Gastroesophageal sphincter (tissue), 4 donors: ENCODE results near the gene FIGN. TPM values are rescaled to one million over a fixed set of nuclear protein-coding genes. Genes with fewer than 3 reads are reported as not detected.

Experiments
- ATAC-seq: fragments of 150-250 bp; one replicate; pipeline ENCODE4 v1.9.1; 2016; ENCODE audit warnings: mild to moderate bottlenecking, moderate library complexity
- H3K27ac ChIP-seq, 4 donors: fragments of 200-600 bp; sonication (generic) in 3 of 4; 1 replicate in 3 of 4; 2 replicates in 1 of 4; pipeline ENCODE4 v1.5.1; 2016 to 2019
- H3K27me3 ChIP-seq: fragments of 200-600 bp; sonication (generic); one replicate; pipeline ENCODE4 v1.5.1; 2019
- H3K36me3 ChIP-seq, 2 donors: fragments of 200-600 bp; sonication (generic); one replicate each; pipeline ENCODE4 v1.5.1; 2019; ENCODE audit warnings: control low read depth in 1 of 2
- H3K4me1 ChIP-seq, 3 donors: fragments of 200-600 bp; sonication (generic); 1 replicate in 2 of 3; 2 replicates in 1 of 3; pipeline ENCODE4 v1.5.1; 2016 to 2019; ENCODE audit warnings: control low read depth in 2 of 3
- H3K4me3 ChIP-seq, 2 donors: fragments of 200-600 bp; sonication (generic); one replicate each; pipeline ENCODE4 v1.5.1; 2019; ENCODE audit warnings: mild to moderate bottlenecking in 1 of 2, moderate library complexity in 1 of 2
- H3K9me3 ChIP-seq, 3 donors: fragments of 200-600 bp; sonication (generic); one replicate each; pipeline ENCODE4 v1.5.1; 2017 to 2019; ENCODE audit warnings: control low read depth in 2 of 3
- EP300 ChIP-seq: sonication (generic); formaldehyde crosslinking; IDR thresholded peaks from one replicate; pipeline ENCODE4 v1.6.1; 2017; ENCODE audit warnings: antibody characterized with exemption, mild to moderate bottlenecking
- POLR2A ChIP-seq, 2 donors: fragments of 450-650 bp; IDR thresholded peaks; one replicate each; pipeline ENCODE4 v1.6.1; 2017; ENCODE audit warnings: antibody characterized with exemption in 2 of 2, mild to moderate bottlenecking in 2 of 2, moderate library complexity in 1 of 2
- POLR2AphosphoS5 ChIP-seq: sonication (generic); formaldehyde crosslinking; IDR thresholded peaks from one replicate; pipeline ENCODE4 v1.6.1; 2017; ENCODE audit warnings: antibody characterized with exemption
- WGBS, 2 donors: methylation state at CpG; one replicate each; pipeline ENCODE4 v1.1.5; 2018; ENCODE audit warnings: low coverage in 1 of 2; 5-methylcytosine and 5-hydroxymethylcytosine counted together
- total RNA-seq, 4 donors: library from RNA; depleted of rRNA; stranded (reverse); fragments of >200 nt; gene quantifications; one replicate each; pipeline ENCODE4 v1.1.0, GENCODE V29; 2016
- TF ChIP-seq, protein P1 (sequence below), 4 experiments: fragments of 200-600 bp in 2 of 4; fragments of 450-650 bp in 2 of 4; sonication (generic) in 1 of 4; IDR thresholded peaks; one replicate each; pipeline ENCODE4 v1.5.1; 2017 to 2019; ENCODE audit warnings: antibody characterized with exemption in 4 of 4, mild to moderate bottlenecking in 2 of 4, moderate library complexity in 2 of 4

The FIGN gene
- total RNA-seq, 4 donors from 2014 or later = 5.0 to 17.5 (median 10.2) TPM

GRCh38 chr2:163605779-163606178 lies 130.0 kb downstream of the FIGN start:
- TF ChIP-seq, protein P1, sequence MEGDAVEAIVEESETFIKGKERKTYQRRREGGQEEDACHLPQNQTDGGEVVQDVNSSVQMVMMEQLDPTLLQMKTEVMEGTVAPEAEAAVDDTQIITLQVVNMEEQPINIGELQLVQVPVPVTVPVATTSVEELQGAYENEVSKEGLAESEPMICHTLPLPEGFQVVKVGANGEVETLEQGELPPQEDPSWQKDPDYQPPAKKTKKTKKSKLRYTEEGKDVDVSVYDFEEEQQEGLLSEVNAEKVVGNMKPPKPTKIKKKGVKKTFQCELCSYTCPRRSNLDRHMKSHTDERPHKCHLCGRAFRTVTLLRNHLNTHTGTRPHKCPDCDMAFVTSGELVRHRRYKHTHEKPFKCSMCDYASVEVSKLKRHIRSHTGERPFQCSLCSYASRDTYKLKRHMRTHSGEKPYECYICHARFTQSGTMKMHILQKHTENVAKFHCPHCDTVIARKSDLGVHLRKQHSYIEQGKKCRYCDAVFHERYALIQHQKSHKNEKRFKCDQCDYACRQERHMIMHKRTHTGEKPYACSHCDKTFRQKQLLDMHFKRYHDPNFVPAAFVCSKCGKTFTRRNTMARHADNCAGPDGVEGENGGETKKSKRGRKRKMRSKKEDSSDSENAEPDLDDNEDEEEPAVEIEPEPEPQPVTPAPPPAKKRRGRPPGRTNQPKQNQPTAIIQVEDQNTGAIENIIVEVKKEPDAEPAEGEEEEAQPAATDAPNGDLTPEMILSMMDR (IDR thresholded peaks at IDR 0.05) = no peak
- TF ChIP-seq POLR2A (IDR thresholded peaks at IDR 0.05) (no peak), EP300 (no peak), POLR2AphosphoS5 (no peak)
- peaks cover 0 to 2% (median 0%) of the 10 kb centered on the region in 3 donors for H3K4me1 ChIP-seq
- no peak overlapping the region for H3K4me3 ChIP-seq
- WGBS, 2 donors = 57 to 75% methylated on average over 2 of the region's 2 CpGs
- H3K36me3 ChIP-seq = peaks cover 0 to 15% of the 10 kb centered on the region in 2 donors
- no peaks in the 10 kb centered on the region for H3K27me3 ChIP-seq
- ATAC-seq = no peak
- no peaks in the 10 kb centered on the region for H3K9me3 ChIP-seq
- no peak overlapping the region for H3K27ac ChIP-seq

DNA sequence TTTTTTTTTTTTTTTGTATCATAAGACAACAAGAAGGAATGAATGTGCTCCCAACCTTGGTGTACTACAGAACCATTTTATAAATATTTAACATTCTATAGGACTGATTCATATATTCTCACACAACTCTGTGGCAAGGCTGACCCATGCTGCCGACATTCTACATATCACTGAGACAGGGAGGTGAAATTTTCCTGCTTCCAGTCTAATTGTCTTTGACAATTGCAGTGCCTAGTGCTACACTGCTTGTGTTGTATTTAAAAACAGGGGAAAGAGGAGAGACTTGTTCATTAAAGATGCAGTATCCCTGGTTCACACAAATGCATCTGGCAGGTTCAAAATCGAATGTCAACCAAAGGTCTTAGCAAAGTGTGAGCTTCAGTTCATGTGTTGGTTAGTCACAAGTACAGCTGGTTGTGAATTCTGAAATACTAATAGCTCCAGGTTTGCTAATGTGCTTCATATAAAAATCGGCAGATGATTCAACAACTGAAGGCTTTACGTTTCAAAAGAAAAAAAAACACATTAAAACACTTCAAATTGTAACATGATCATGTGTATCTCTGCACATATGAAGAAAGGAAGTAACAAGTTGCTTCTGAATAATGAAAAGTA lies 130.8 kb downstream of the FIGN start:
- Histone ChIP-seq H3K9me3 (no peaks in the 10 kb centered on the region), H3K4me3 (no peak overlapping the region), H3K4me1 (peaks cover 0 to 9% (median 0%) of the 10 kb centered on the region in 3 donors), H3K27me3 (no peaks in the 10 kb centered on the region), H3K36me3 (peaks cover 0 to 9% of the 10 kb centered on the region in 2 donors), H3K27ac (no peak overlapping the region)
- TF ChIP-seq, protein P1 (IDR thresholded peaks at IDR 0.05) = no peak
- TF ChIP-seq POLR2A (IDR thresholded peaks at IDR 0.05) (no peak), EP300 (no peak), POLR2AphosphoS5 (no peak)
- no peak for ATAC-seq
- 73 to 80% methylated on average over 4 of the region's 4 CpGs for WGBS, 2 donors

DNA sequence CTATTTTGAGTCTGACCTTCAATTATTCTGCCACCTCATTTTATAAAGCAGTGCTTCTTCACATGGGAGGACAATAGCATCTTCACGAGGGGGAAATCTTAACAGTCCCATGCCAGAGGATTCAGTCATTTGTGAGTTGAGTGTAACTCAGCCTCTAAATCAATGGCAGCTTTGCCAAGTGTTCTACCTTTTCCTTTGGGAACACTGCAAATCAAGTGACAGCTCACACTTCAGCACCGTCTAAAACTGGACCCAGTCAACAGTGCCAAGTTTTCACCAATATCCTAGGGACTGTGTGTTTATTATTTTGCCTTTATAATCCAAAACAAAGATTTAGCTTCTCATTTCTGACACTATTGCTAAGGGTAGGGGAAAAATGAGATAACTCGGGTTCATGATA lies 133.6 kb downstream of the FIGN start:
- Histone ChIP-seq H3K27me3 (no peaks in the 10 kb centered on the region), H3K4me3 (no peak overlapping the region), H3K36me3 (no peaks in the 10 kb centered on the region), H3K4me1 (peaks cover 0 to 9% (median 0%) of the 10 kb centered on the region in 3 donors), H3K27ac (no peak overlapping the region), H3K9me3 (no peaks in the 10 kb centered on the region)
- 31 to 67% methylated on average over 3 of the region's 3 CpGs for WGBS, 2 donors
- ATAC-seq = no peak
- TF ChIP-seq POLR2A (IDR thresholded peaks at IDR 0.05) (no peak), POLR2AphosphoS5 (no peak), EP300 (no peak)
- TF ChIP-seq, protein P1 (IDR thresholded peaks at IDR 0.05) = no peak

DNA sequence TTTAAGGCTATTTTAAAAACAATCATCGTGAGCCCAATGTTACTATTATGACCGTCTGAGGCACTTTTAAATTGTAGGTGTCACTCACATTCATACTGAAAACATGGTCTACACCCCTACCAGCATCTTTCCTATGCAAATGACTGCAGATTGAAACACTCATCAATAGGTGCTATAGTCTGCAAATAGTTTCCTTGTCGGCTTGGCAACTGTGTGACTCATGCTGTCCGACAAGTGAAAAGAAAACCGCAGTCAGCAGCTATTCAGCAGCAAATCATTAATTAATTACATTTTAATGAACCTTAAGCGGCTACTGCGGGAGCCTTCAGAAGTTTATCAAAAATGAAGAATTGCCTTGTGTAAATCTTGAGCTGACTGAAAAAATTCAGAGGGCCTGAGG lies 134.4 kb downstream of the FIGN start:
- 70 to 87% methylated on average over 7 of the region's 7 CpGs for WGBS, 2 donors
- Histone ChIP-seq H3K4me3 (no peak overlapping the region), H3K36me3 (no peaks in the 10 kb centered on the region), H3K27ac (no peak overlapping the region), H3K27me3 (no peaks in the 10 kb centered on the region), H3K4me1 (peaks cover 0 to 9% (median 0%) of the 10 kb centered on the region in 3 donors), H3K9me3 (no peaks in the 10 kb centered on the region)
- no peak for ATAC-seq
- no peak for TF ChIP-seq POLR2A (IDR thresholded peaks at IDR 0.05)
- no peak for TF ChIP-seq EP300
- TF ChIP-seq, protein P1 (IDR thresholded peaks at IDR 0.05) = no peak
- TF ChIP-seq POLR2AphosphoS5 = no peak

DNA sequence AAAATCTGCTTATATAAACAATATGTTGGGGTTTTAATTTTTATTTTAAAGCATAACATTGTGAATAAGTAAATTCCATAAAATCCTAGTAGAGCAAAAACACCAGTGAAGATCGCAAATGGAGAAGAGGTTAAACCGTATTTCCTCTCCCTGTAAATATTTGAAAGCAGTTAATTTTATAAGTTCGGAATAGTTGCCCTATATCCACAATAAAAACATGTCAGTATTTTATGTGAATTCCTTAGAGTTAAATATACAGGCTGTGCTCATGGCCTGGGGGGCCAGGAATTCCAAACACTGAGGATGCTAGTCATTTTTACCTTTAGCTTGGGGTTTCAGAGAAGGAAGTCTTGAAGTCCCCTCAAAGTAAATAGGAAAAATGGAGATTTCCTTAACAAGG lies 135.0 kb downstream of the FIGN start:
- H3K9me3 ChIP-seq = no peaks in the 10 kb centered on the region
- H3K36me3 ChIP-seq = no peaks in the 10 kb centered on the region
- H3K4me1 ChIP-seq = peaks cover 0 to 9% (median 0%) of the 10 kb centered on the region in 3 donors
- WGBS, 2 donors = 74 to 86% methylated on average over 3 of the region's 3 CpGs
- no peak overlapping the region for H3K4me3 ChIP-seq
- no peak overlapping the region for H3K27ac ChIP-seq
- no peak for ATAC-seq
- H3K27me3 ChIP-seq = no peaks in the 10 kb centered on the region
- TF ChIP-seq, protein P1 (IDR thresholded peaks at IDR 0.05) = no peak
- TF ChIP-seq POLR2A (IDR thresholded peaks at IDR 0.05) (no peak), EP300 (no peak), POLR2AphosphoS5 (no peak)
